H1 (cell line): ENCODE results near the gene FGF14. TPM values are rescaled to one million over a fixed set of nuclear protein-coding genes. Genes with fewer than 3 reads are reported as not detected.

Experiments used
- EGR1 ChIP-seq: IDR thresholded peaks from 2 replicates; pipeline ENCODE4 v1.6.1; 2011; ENCODE audit warnings: low read depth, low read length, borderline replicate concordance
- polyA plus RNA-seq, 7 experiments: library from polyadenylated mRNA; depleted of rRNA in 3 of 7; stranded (reverse) in 5 of 7; unstranded in 2 of 7; fragments of >200 nt in 5 of 7; fragments of 200-250 nt in 2 of 7; gene quantifications; 1 replicate in 5 of 7; 2 replicates in 1 of 7; 4 replicates in 1 of 7; pipeline versions ENCODE4 v1.2.1 to v1.2.3, GENCODE V29; 2011 to 2013; ENCODE audit warnings: missing spikeins in 2 of 7, mixed read lengths in 2 of 7
- total RNA-seq: library from RNA; stranded (reverse); fragmentation: NEBNext Ultra II Directional; extraction: Animal tissue kit (Norgen Biotek cat#: 25700); gene quantifications from 2 replicates; pipeline ENCODE4 v1.2.1, GENCODE V29; 2021

The FGF14 gene
- total and polyA plus RNA-seq, 2 of the 8 experiments (the other 6 are each of a cell fraction or from before 2014, with no cell fraction given) = 0.05 to 0.58 TPM

DNA sequence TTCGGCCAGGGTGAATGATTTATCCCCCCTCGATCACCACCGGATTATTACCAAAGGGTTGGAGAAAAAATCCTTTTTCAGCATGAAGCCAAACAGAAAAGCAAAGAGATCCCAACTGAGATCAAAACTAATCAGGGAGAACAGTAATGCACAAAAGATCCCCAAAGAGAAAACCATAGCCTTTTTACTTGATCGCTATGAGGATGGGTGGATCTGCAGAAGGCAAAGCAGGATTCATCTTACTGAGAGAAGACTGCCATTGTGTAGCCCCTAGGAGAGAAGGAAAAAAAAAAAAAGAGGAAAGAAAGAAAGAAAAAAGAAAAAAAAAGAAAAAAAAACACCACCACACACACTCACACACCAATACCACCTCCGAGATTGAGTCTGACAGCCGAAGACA lies at the start of gene FGF14 (continued):
- TF ChIP-seq EGR1 = no peak
